ENCODE results near the gene MLLT3.

MLLT3 gene

GRCh38 chr9:20477940-20478620 is 144.2 kb downstream of the MLLT3 start:
- H3K9me3 ChIP-seq (ENCODE audit: severe bottlenecking): no peaks in the 10 kb centered on the region
- peaks cover 2% of the 10 kb centered on the region for H3K4me1 ChIP-seq (ENCODE audit: insufficient read depth, poor library complexity, severe bottlenecking)
- ATAC-seq (ENCODE audit: low read depth) (peak; percentile 90), DNase-seq (ENCODE audit: low spot score) (no peak)
- no peaks in the 10 kb centered on the region for H3K36me3 ChIP-seq (ENCODE audit: low read depth)
- H3K27ac ChIP-seq (ENCODE audit: poor library complexity, severe bottlenecking): no peak overlapping the region
- H3K4me3 ChIP-seq (ENCODE audit: severe bottlenecking): no peak overlapping the region
- H3K27me3 ChIP-seq (ENCODE audit: insufficient read depth, poor library complexity, severe bottlenecking): no peaks in the 10 kb centered on the region
- TF ChIP-seq CTCF (IDR thresholded peaks at IDR 0.05; ENCODE audit: poor library complexity, severe bottlenecking): no peak

- Histone ChIP-seq H3K9me3 (ENCODE audit: severe bottlenecking) (no peaks in the 10 kb centered on the region), H3K36me3 (ENCODE audit: low read depth) (no peaks in the 10 kb centered on the region), H3K4me1 (ENCODE audit: insufficient read depth, poor library complexity, severe bottlenecking) (peaks cover 2% of the 10 kb centered on the region), H3K27me3 (ENCODE audit: insufficient read depth, poor library complexity, severe bottlenecking) (no peaks in the 10 kb centered on the region), H3K27ac (ENCODE audit: poor library complexity, severe bottlenecking) (no peak overlapping the region), H3K4me3 (ENCODE audit: severe bottlenecking) (no peak overlapping the region)
- no peak for ATAC-seq (ENCODE audit: low read depth)
- no peak for TF ChIP-seq CTCF (IDR thresholded peaks at IDR 0.05; ENCODE audit: poor library complexity, severe bottlenecking)
- DNase-seq (ENCODE audit: low spot score): no peak
These were observed 145.3 kb downstream of the MLLT3 start for GRCh38 chr9:20476912-20477521.

- H3K4me1 ChIP-seq (ENCODE audit: insufficient read depth, poor library complexity, severe bottlenecking): peaks cover 2% of the 10 kb centered on the region
- H3K36me3 ChIP-seq (ENCODE audit: low read depth): no peaks in the 10 kb centered on the region
- DNase-seq (ENCODE audit: low spot score) (no peak), ATAC-seq (ENCODE audit: low read depth) (no peak)
- no peaks in the 10 kb centered on the region for H3K27me3 ChIP-seq (ENCODE audit: insufficient read depth, poor library complexity, severe bottlenecking)
- no peak overlapping the region for H3K4me3 ChIP-seq (ENCODE audit: severe bottlenecking)
- no peaks in the 10 kb centered on the region for H3K9me3 ChIP-seq (ENCODE audit: severe bottlenecking)
- TF ChIP-seq CTCF (IDR thresholded peaks at IDR 0.05; ENCODE audit: poor library complexity, severe bottlenecking): no peak
- H3K27ac ChIP-seq (ENCODE audit: poor library complexity, severe bottlenecking): no peak overlapping the region
These were observed 147.8 kb downstream of the MLLT3 start for GRCh38 chr9:20474496-20474895.

- no peak for ATAC-seq (ENCODE audit: low read depth)
- no peak for TF ChIP-seq CTCF (IDR thresholded peaks at IDR 0.05; ENCODE audit: poor library complexity, severe bottlenecking)
- no peak for DNase-seq (ENCODE audit: low spot score)
- Histone ChIP-seq H3K36me3 (ENCODE audit: low read depth) (no peaks in the 10 kb centered on the region), H3K9me3 (ENCODE audit: severe bottlenecking) (no peaks in the 10 kb centered on the region), H3K27me3 (ENCODE audit: insufficient read depth, poor library complexity, severe bottlenecking) (no peaks in the 10 kb centered on the region), H3K4me3 (ENCODE audit: severe bottlenecking) (no peak overlapping the region), H3K4me1 (ENCODE audit: insufficient read depth, poor library complexity, severe bottlenecking) (peaks cover 2% of the 10 kb centered on the region), H3K27ac (ENCODE audit: poor library complexity, severe bottlenecking) (no peak overlapping the region)
These were observed 148.7 kb downstream of the MLLT3 start for GRCh38 chr9:20473515-20474013.

Measured in RWPE2 (cell line).